Fibroblast of lung (primary cell): ENCODE measurements around the gene CHN1. TPM values are rescaled to one million over a fixed set of nuclear protein-coding genes. Genes with fewer than 3 reads are reported as not detected.

Experiments
- DNase-seq, 2 donors: peaks; one replicate each; pipeline versions ENCODE4 v3.0.0 to v3.0.0-alpha.2; 2010; ENCODE audit warnings: low read depth in 2 of 2
- H2AFZ ChIP-seq: 2 replicates; pipeline ENCODE4 v1.5.1; 2012; ENCODE audit warnings: low read length, control low read depth, inconsistent platforms
- H3K27ac ChIP-seq: 2 replicates; pipeline ENCODE4 v1.5.1; 2011; ENCODE audit warnings: low read length, control low read depth; ENCODE audit not compliant: insufficient read depth
- H3K27me3 ChIP-seq: 2 replicates; pipeline ENCODE4 v1.5.1; 2011; ENCODE audit warnings: mild to moderate bottlenecking, low read length; ENCODE audit not compliant: control insufficient read depth, insufficient read depth
- H3K36me3 ChIP-seq: 2 replicates; pipeline ENCODE4 v1.5.1; 2011; ENCODE audit warnings: low read length; ENCODE audit not compliant: control insufficient read depth, insufficient read depth
- H3K4me1 ChIP-seq: 2 replicates; pipeline ENCODE4 v1.5.1; 2011; ENCODE audit warnings: low read length; ENCODE audit not compliant: control insufficient read depth, insufficient read depth; ENCODE audit errors: extremely low read depth
- H3K4me2 ChIP-seq: 2 replicates; pipeline ENCODE4 v1.5.1; 2011; ENCODE audit warnings: low read length, control low read depth; ENCODE audit not compliant: insufficient read depth; ENCODE audit errors: extremely low read depth
- H3K4me3 ChIP-seq, 4 experiments: fragments of 200-600 bp in 1 of 4; sonication (generic) in 1 of 4; replicated peaks in 1 of 4; 2 replicates each; pipeline ENCODE4 v1.5.1; 2011 to 2016; ENCODE audit warnings: low read length in 4 of 4, low read depth in 3 of 4, mild to moderate bottlenecking in 3 of 4, control low read depth in 2 of 4, inconsistent platforms in 1 of 4, mixed read lengths in 1 of 4; ENCODE audit not compliant: insufficient read depth in 1 of 4; ENCODE audit errors: control extremely low read depth in 1 of 4
- H3K79me2 ChIP-seq: 2 replicates; pipeline ENCODE4 v1.5.1; 2012; ENCODE audit warnings: mild to moderate bottlenecking, low read length, inconsistent platforms; ENCODE audit not compliant: control insufficient read depth, insufficient read depth
- H3K9ac ChIP-seq: 2 replicates; pipeline ENCODE4 v1.5.1; 2011; ENCODE audit warnings: mild to moderate bottlenecking, low read length, control low read depth; ENCODE audit not compliant: insufficient read depth
- H3K9me3 ChIP-seq: 2 replicates; pipeline ENCODE4 v1.5.1; 2012; ENCODE audit warnings: low read depth, low read length; ENCODE audit not compliant: control insufficient read depth, insufficient read depth
- H4K20me1 ChIP-seq: 2 replicates; pipeline ENCODE4 v1.5.1; 2011; ENCODE audit warnings: low read length; ENCODE audit not compliant: control insufficient read depth, insufficient read depth; ENCODE audit errors: extremely low read depth
- EZH2 ChIP-seq: IDR thresholded peaks from 2 replicates; pipeline ENCODE4 v1.5.1; 2012; ENCODE audit warnings: low read length, control low read depth, mild to moderate bottlenecking; ENCODE audit errors: missing control alignments
- polyA plus RNA-seq, 2 donors: library from polyadenylated mRNA; depleted of rRNA in 1 of 2; stranded (reverse) in 1 of 2; unstranded in 1 of 2; fragments of >200 nt; gene quantifications; 2 replicates each; pipeline ENCODE4 v1.2.1, GENCODE V29; 2011 to 2012; ENCODE audit warnings: missing spikeins in 1 of 2
- total RNA-seq: library from RNA; depleted of rRNA; stranded (reverse); fragments of >200 nt; gene quantifications from 2 replicates; pipeline ENCODE4 v1.2.1, GENCODE V29; 2014
- TF ChIP-seq, protein P1 (sequence below), 2 donors: IDR thresholded peaks in 1 of 2; conservative IDR thresholded peaks in 1 of 2; 1 replicate in 1 of 2; 2 replicates in 1 of 2; pipeline ENCODE4 v1.5.1; 2011 to 2012; ENCODE audit warnings: low read length in 2 of 2, control low read depth in 1 of 2, inconsistent platforms in 1 of 2, low read depth in 1 of 2, mild to moderate bottlenecking in 1 of 2

CHN1 gene
- total and polyA plus RNA-seq, 2 donors (not counting 1 experiment from before 2014, with no cell fraction given): 203 to 904 TPM

DNA sequence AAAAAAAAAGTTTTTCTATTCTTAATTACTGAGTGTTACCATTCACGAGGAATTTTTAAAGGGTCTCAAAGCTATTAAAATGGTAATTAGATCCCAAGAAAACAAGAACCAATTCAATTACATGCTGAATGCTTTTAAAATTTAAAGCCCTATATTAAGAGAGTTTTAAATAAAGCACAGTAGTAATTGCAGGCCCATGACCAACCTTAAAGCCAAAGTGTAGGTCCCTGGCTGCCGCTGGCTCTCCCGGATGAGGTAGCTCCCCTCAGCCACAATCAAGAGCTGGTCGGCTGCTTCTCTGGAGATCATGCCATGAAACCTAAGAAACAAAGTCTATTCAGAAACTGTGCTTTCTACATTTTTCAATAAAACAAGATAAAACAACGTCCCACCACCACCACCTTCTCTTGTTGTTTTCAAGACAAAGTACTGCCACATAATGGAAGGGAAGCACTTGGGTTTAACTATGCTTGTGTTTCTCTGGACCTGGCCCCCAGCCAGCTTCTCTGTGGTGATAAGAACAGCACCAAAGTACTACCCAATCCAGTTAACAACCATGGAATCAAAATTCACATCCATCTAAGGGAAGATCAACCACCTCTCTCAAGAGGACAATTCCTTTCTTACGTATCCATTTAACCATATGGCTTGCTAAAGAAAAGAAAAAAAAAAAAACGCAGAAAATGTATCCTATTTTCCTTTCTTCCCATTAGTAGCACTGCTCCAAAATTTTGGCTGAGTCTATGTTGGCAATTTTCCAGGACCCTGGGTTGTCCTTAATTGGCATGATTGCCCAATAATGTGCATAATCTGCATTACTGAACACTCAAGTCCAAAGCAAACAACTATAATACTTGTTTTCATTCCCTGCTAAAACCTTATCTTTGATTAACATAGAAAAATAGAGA lies 90.1 kb downstream of the CHN1 start:
- DNase-seq: peak; percentile 7 to 75
- TF ChIP-seq, protein P1, sequence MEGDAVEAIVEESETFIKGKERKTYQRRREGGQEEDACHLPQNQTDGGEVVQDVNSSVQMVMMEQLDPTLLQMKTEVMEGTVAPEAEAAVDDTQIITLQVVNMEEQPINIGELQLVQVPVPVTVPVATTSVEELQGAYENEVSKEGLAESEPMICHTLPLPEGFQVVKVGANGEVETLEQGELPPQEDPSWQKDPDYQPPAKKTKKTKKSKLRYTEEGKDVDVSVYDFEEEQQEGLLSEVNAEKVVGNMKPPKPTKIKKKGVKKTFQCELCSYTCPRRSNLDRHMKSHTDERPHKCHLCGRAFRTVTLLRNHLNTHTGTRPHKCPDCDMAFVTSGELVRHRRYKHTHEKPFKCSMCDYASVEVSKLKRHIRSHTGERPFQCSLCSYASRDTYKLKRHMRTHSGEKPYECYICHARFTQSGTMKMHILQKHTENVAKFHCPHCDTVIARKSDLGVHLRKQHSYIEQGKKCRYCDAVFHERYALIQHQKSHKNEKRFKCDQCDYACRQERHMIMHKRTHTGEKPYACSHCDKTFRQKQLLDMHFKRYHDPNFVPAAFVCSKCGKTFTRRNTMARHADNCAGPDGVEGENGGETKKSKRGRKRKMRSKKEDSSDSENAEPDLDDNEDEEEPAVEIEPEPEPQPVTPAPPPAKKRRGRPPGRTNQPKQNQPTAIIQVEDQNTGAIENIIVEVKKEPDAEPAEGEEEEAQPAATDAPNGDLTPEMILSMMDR (conservative IDR thresholded peaks at IDR 0.05 in 1 of 2, IDR thresholded peaks at IDR 0.05 in 1 of 2; ENCODE audit: low read depth in 1 of 2, low read length in 2 of 2): no peak
- TF ChIP-seq EZH2: no peak
- Histone ChIP-seq H3K4me3 (no peak overlapping the region), H3K9ac (no peak overlapping the region), H3K27me3 (no peaks in the 10 kb centered on the region), H2AFZ (no peak overlapping the region), H3K79me2 (no peaks in the 10 kb centered on the region), H3K27ac (no peak overlapping the region), H3K4me2 (no peak overlapping the region), H3K9me3 (no peaks in the 10 kb centered on the region), H4K20me1 (no peaks in the 10 kb centered on the region), H3K36me3 (no peaks in the 10 kb centered on the region), H3K4me1 (no peaks in the 10 kb centered on the region)

DNA sequence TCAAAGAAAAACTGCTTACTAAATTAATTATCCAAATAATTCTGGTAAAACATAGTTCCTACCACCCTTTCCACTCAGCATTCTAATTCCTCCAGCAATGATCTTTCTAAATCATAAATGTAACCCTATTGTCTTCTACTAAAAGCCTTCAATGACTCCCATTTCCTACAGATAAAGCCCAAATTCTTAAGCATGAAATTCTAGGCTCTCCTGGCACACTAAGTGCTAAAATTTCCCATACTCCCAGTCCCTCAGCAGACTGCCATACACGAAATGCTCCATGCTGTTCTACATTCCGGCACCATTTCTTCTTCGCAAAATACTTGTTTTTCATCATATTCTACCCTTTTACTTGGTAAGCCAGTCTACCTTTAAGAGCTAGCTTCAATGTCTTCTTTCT lies 96.9 kb downstream of the CHN1 start:
- no peak overlapping the region for H3K27ac ChIP-seq
- no peaks in the 10 kb centered on the region for H3K27me3 ChIP-seq
- H3K79me2 ChIP-seq: no peaks in the 10 kb centered on the region
- H4K20me1 ChIP-seq: no peaks in the 10 kb centered on the region
- H3K9ac ChIP-seq: no peak overlapping the region
- H3K4me2 ChIP-seq: no peak overlapping the region
- no peaks in the 10 kb centered on the region for H3K36me3 ChIP-seq
- TF ChIP-seq, protein P1 (conservative IDR thresholded peaks at IDR 0.05 in 1 of 2, IDR thresholded peaks at IDR 0.05 in 1 of 2; ENCODE audit: low read depth in 1 of 2, low read length in 2 of 2): no peak
- no peak for TF ChIP-seq EZH2
- H3K4me3 ChIP-seq: no peak overlapping the region
- no peak overlapping the region for H2AFZ ChIP-seq
- no peaks in the 10 kb centered on the region for H3K4me1 ChIP-seq
- no peaks in the 10 kb centered on the region for H3K9me3 ChIP-seq
- no peak for DNase-seq

DNA sequence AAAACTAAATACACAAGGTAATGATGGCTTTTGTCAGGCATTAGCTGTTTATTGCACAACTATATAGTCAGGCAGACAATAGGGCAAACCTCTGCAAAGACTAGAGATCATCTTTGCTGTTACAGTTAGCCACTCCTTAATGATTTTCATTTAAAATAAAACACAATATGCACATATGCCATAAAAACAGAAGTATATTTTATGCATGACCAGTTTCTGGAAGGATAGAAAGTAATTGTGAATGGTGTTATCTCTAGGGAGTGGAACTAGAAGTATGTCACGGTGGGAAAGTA lies 102.0 kb downstream of the CHN1 start:
- H3K9me3 ChIP-seq: no peaks in the 10 kb centered on the region

More for the DNA sequence above, 102.0 kb downstream of the CHN1 start:
- Histone ChIP-seq H2AFZ (no peak overlapping the region), H3K27me3 (no peaks in the 10 kb centered on the region), H4K20me1 (no peaks in the 10 kb centered on the region), H3K27ac (no peak overlapping the region), H3K9ac (no peak overlapping the region), H3K4me3 (no peak overlapping the region), H3K36me3 (no peaks in the 10 kb centered on the region), H3K79me2 (no peaks in the 10 kb centered on the region), H3K4me2 (no peak overlapping the region), H3K4me1 (peaks cover 4% of the 10 kb centered on the region)
- no peak for DNase-seq
- TF ChIP-seq, protein P1 (conservative IDR thresholded peaks at IDR 0.05 in 1 of 2, IDR thresholded peaks at IDR 0.05 in 1 of 2; ENCODE audit: low read depth in 1 of 2, low read length in 2 of 2): no peak
- TF ChIP-seq EZH2: no peak
